DOHH2 (cell line): ENCODE data around the gene ZNF385B.

Experiments
- H3F3A ChIP-seq: fragments of 200-600 bp; sonication (generic), shearing (Covaris generic); 2 replicates; pipeline ENCODE4 v1.6.0; 2016; ENCODE audit warnings: antibody characterized with exemption, mild to moderate bottlenecking; ENCODE audit not compliant: control insufficient read depth, insufficient read depth
- H3K27ac ChIP-seq: fragments of 200-600 bp; sonication (generic); 2 replicates; pipeline ENCODE4 v1.5.1; 2014; ENCODE audit warnings: low read depth, mild to moderate bottlenecking, low read length, moderate library complexity
- H3K27me3 ChIP-seq: fragments of 200-600 bp; sonication (generic); 2 replicates; pipeline ENCODE4 v1.6.1; 2014; ENCODE audit warnings: mild to moderate bottlenecking, low read length, mixed read lengths; ENCODE audit not compliant: control insufficient read depth
- H3K36me3 ChIP-seq: fragments of 200-600 bp; sonication (generic); 2 replicates; pipeline ENCODE4 v1.6.1; 2014; ENCODE audit warnings: mild to moderate bottlenecking, low read length, moderate library complexity, mixed read lengths; ENCODE audit not compliant: control insufficient read depth
- H3K4me1 ChIP-seq: fragments of 200-600 bp; sonication (generic); 2 replicates; pipeline ENCODE4 v1.6.1; 2014; ENCODE audit warnings: mild to moderate bottlenecking, low read length, mixed read lengths; ENCODE audit not compliant: control insufficient read depth
- H3K4me2 ChIP-seq: fragments of 200-600 bp; sonication (generic); 2 replicates; pipeline ENCODE4 v1.6.0; 2014; ENCODE audit warnings: mild to moderate bottlenecking, low read length, moderate library complexity
- H3K4me3 ChIP-seq: fragments of 200-600 bp; sonication (generic); 2 replicates; pipeline ENCODE4 v1.5.1; 2014; ENCODE audit warnings: mild to moderate bottlenecking, low read length, mixed read lengths
- H3K79me2 ChIP-seq: fragments of 200-600 bp; sonication (generic); 2 replicates; pipeline ENCODE4 v1.6.1; 2014; ENCODE audit warnings: mild to moderate bottlenecking, low read length, mixed read lengths; ENCODE audit not compliant: control insufficient read depth
- H3K9me2 ChIP-seq: fragments of 200-600 bp; sonication (generic); replicated peaks from 2 replicates; pipeline ENCODE4 v1.6.1; 2014; ENCODE audit warnings: mild to moderate bottlenecking, low read length, mixed read lengths; ENCODE audit not compliant: control insufficient read depth
- H3K9me3 ChIP-seq: fragments of 200-600 bp; sonication (generic); 2 replicates; pipeline ENCODE4 v1.6.1; 2014; ENCODE audit warnings: antibody characterized with exemption, low read length, mixed read lengths; ENCODE audit not compliant: control insufficient read depth, insufficient read depth
- H4K20me1 ChIP-seq: fragments of 200-600 bp; sonication (generic); 2 replicates; pipeline ENCODE4 v1.6.0; 2014; ENCODE audit warnings: low read depth, mild to moderate bottlenecking, antibody characterized with exemption, low read length, moderate library complexity; ENCODE audit not compliant: control insufficient read depth, insufficient read depth
- EZH2phosphoT487 ChIP-seq: fragments of 200-600 bp; sonication (generic); IDR thresholded peaks from 2 replicates; pipeline ENCODE4 v1.6.1; 2017; ENCODE audit warnings: borderline replicate concordance, mild to moderate bottlenecking, antibody characterized with exemption, low read length, moderate library complexity, mixed read lengths
- TF ChIP-seq, protein P1 (sequence below): fragments of 200-600 bp; sonication (generic); IDR thresholded peaks from one replicate; pipeline ENCODE4 v1.5.1; 2014; ENCODE audit warnings: antibody characterized with exemption, mild to moderate bottlenecking, low read depth, low read length; ENCODE audit not compliant: poor library complexity, severe bottlenecking

The ZNF385B gene

DNA sequence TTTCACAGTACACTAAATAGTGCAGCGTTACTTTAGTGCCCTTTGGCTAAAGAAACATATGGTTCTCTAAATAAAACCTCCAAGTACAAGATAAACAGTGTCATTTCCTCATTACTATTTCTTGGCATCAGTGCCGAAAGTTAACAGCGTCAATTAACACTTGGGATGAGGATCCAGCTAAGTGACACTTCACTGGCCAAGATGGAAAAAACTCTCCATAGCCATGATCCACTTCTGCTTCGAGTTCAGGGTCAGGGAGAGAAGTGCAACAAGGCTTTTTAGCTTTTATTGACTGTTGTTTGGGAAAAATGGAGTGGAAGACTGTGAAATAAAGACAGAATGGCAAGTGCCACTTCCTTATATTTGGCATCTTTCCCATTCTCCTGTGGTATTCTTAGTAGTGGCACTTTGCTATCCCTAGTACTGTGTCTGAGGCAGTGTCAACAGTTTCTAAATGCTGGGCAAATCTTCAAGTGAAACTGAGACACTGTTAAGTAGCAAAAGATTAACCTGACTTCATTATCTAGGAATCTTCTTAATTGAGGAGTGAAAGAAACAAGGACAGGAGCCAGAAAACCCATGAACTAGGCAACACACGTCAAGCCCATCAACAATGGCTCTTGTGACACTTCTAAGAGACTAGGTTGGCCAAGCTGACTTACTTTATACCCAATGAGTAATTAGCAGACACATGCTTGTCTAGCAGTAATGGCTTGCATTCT lies 374.2 kb downstream of the ZNF385B start:
- Histone ChIP-seq H3K4me1 (no peaks in the 10 kb centered on the region), H3K4me3 (no peak overlapping the region), H3K4me2 (no peak overlapping the region), H3K27me3 (no peaks in the 10 kb centered on the region), H3K36me3 (no peaks in the 10 kb centered on the region), H3K79me2 (no peaks in the 10 kb centered on the region), H4K20me1 (no peaks in the 10 kb centered on the region), H3K27ac (no peak overlapping the region), H3K9me2 (no peaks in the 10 kb centered on the region), H3K9me3 (no peaks in the 10 kb centered on the region), H3F3A (no peaks in the 10 kb centered on the region)
- TF ChIP-seq, protein P1, sequence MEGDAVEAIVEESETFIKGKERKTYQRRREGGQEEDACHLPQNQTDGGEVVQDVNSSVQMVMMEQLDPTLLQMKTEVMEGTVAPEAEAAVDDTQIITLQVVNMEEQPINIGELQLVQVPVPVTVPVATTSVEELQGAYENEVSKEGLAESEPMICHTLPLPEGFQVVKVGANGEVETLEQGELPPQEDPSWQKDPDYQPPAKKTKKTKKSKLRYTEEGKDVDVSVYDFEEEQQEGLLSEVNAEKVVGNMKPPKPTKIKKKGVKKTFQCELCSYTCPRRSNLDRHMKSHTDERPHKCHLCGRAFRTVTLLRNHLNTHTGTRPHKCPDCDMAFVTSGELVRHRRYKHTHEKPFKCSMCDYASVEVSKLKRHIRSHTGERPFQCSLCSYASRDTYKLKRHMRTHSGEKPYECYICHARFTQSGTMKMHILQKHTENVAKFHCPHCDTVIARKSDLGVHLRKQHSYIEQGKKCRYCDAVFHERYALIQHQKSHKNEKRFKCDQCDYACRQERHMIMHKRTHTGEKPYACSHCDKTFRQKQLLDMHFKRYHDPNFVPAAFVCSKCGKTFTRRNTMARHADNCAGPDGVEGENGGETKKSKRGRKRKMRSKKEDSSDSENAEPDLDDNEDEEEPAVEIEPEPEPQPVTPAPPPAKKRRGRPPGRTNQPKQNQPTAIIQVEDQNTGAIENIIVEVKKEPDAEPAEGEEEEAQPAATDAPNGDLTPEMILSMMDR, result no peak
- no peak for TF ChIP-seq EZH2phosphoT487

DNA sequence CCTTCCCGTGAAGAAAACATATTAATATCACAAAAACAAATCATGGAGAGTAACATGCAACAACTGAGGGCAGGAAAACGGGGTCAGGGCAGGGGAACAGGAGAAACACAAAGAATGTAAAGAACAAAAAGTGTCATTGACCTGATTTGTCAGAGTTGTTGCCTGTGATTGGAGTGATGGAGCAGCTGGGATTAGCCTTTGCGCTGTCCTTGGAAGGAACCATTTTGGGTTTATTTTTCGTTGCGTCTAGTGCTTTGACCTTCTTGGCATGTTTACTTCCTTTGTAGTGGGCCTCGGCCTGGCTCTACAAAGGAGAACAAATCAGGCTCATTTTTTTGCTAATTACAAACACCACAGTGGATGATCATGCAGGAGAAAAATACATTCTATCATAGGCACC lies 378.3 kb downstream of the ZNF385B start:
- H3K9me2 ChIP-seq, result no peaks in the 10 kb centered on the region
- H3F3A ChIP-seq, result no peaks in the 10 kb centered on the region
- no peak for TF ChIP-seq EZH2phosphoT487
- TF ChIP-seq, protein P1, result no peak

DNA sequence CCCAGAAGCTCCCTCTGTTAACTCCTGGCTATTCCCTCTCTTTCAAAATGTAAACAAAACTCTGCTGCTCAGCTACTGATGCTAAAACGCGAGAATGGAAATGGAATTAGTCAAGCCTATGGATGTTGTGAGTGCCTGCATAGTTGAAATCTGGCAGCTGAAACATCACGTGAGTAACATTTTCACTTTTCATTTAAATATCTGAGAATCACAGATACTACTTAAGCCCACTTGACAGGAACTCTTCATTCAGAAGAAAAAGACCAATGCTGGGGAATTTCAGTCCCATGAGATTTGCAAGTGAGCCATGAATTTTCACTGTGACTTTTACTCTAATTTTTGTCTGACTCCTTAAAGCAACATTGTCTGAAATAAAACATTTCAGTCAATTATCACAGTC lies 381.5 kb downstream of the ZNF385B start:
- no peaks in the 10 kb centered on the region for H4K20me1 ChIP-seq
- TF ChIP-seq EZH2phosphoT487, result no peak
- TF ChIP-seq, protein P1, result no peak
- no peak overlapping the region for H3K4me2 ChIP-seq
- no peaks in the 10 kb centered on the region for H3K4me1 ChIP-seq
- H3K4me3 ChIP-seq, result no peak overlapping the region
- no peaks in the 10 kb centered on the region for H3K79me2 ChIP-seq
- no peak overlapping the region for H3K27ac ChIP-seq
- no peaks in the 10 kb centered on the region for H3K27me3 ChIP-seq
- H3K9me3 ChIP-seq, result no peaks in the 10 kb centered on the region
- H3K36me3 ChIP-seq, result no peaks in the 10 kb centered on the region
- H3K9me2 ChIP-seq, result no peaks in the 10 kb centered on the region
- H3F3A ChIP-seq, result no peaks in the 10 kb centered on the region

More for the DNA sequence above, 378.3 kb downstream of the ZNF385B start:
- H3K4me1 ChIP-seq, result no peaks in the 10 kb centered on the region
- H3K4me3 ChIP-seq, result no peak overlapping the region
- no peak overlapping the region for H3K4me2 ChIP-seq
- H3K79me2 ChIP-seq, result no peaks in the 10 kb centered on the region
- H3K27me3 ChIP-seq, result no peaks in the 10 kb centered on the region
- H4K20me1 ChIP-seq, result no peaks in the 10 kb centered on the region
- no peak overlapping the region for H3K27ac ChIP-seq
- H3K36me3 ChIP-seq, result no peaks in the 10 kb centered on the region
- H3K9me3 ChIP-seq, result no peaks in the 10 kb centered on the region
